ENCODE results near the gene WDR46. TPM values are rescaled to one million over a fixed set of nuclear protein-coding genes. Genes with fewer than 3 reads are reported as not detected.

The WDR46 gene
- total and polyA plus RNA-seq, 2 of the 13 experiments (the other 11 are each of a cell fraction or from before 2014, with no cell fraction given) = 47.4 to 105 TPM

GRCh38 chr6:33321227-33321626, 32.2 kb upstream of the WDR46 start:
- POLR2A ChIA-PET = interaction anchor here (0.7 kb wide), 1 partner anchor 50 kb away, joined by 3 read pairs; the partner anchor contains the start of genes RPS18 and VPS52
- peaks cover 57% of the 10 kb centered on the region for H3K4me1 ChIP-seq (ENCODE audit: insufficient read depth, low read length)
- no peak overlapping the region for H3K27ac ChIP-seq (ENCODE audit: extremely low read length, insufficient read depth, low read length)
- no peaks in the 10 kb centered on the region for H3K9me3 ChIP-seq (ENCODE audit: low read length)
- no peak overlapping the region; a peak in 1 of 6 replicates for H3K4me3 ChIP-seq (replicated peaks in 1 of 3; ENCODE audit: insufficient read depth in 1 of 3, low read depth in 2 of 3, low read length in 3 of 3)
- ATAC-seq = no peak
- FAIRE-seq = no peak
- H3K9ac ChIP-seq (ENCODE audit: insufficient read depth, low read depth, low read length) = peak overlapping the region; percentile 84; the same call in 1 of the 2 replicates
- H3K27me3 ChIP-seq (ENCODE audit: control insufficient read depth in 1 of 2, insufficient read depth in 2 of 2, low read length in 2 of 2) = no peaks in the 10 kb centered on the region; a peak in 2 of 5 replicates
- peaks cover 22% of the 10 kb centered on the region for H3K79me2 ChIP-seq (ENCODE audit: insufficient read depth, low read length)
- TF ChIP-seq ZNF687 (CRISPR knock-in tag; IDR thresholded peaks at IDR 0.05) = 0 out of 2 replicates have a peak, but pooled peaks have one; percentile 2
- no peak for TF ChIP-seq ZNF792 (CRISPR knock-in tag; IDR thresholded peaks at IDR 0.05)
- TF ChIP-seq UBTF (CRISPR knock-in tag; IDR thresholded peaks at IDR 0.05) = no peak
- intact Hi-C loops (cut with micrococcal nuclease; ENCODE audit: unreplicated experiment) (no loop called here), in situ Hi-C loops (cut with HindIII; ENCODE audit: extremely low pct_ligation_motif_present, low pct_unique_long_range_greater_than_20kb) (no loop called here)
- CTCF ChIA-PET (ENCODE audit: low intra/inter-chr PET ratio, low total read pairs) = no interaction called here
- peak overlapping the region; percentile 93 for H3K4me2 ChIP-seq (ENCODE audit: low read depth, low read length)
- H4K20me1 ChIP-seq (ENCODE audit: insufficient read depth, low read length) = peaks cover 3% of the 10 kb centered on the region; the same call in 1 of the 2 replicates
- DNase-seq (ENCODE audit: low spot score) = no peak
- peaks cover 5 to 31% of the 10 kb centered on the region in 2 experiments for H3K36me3 ChIP-seq (replicated peaks in 1 of 2; ENCODE audit: control insufficient read depth in 1 of 2, insufficient read depth in 2 of 2, low read length in 2 of 2)
- no TSS peak for BruUV-seq (replicated peaks)
- no peak overlapping the region for H2AFZ ChIP-seq (ENCODE audit: low read length)
- WGBS (ENCODE audit: low lambda C conversion rate) = 95% methylated on average over 9 of the region's 9 CpGs
